WTC11 (cell line): ENCODE measurements around the gene PTPN3. TPM values are rescaled to one million over a fixed set of nuclear protein-coding genes. Genes with fewer than 3 reads are reported as not detected.

Source experiments
- ATAC-seq: fragments of 200-7000 bp; cut with Tn5 transposase; 2 replicates; pipeline ENCODE4 v1.10.0; 2021; ENCODE audit warnings: mild to moderate bottlenecking, moderate library complexity
- CTCF ChIA-PET: fragments of 300-600 bp; sonication (Branson Sonifier 250); formaldehyde crosslinking; loops from one replicate; lab custom pipeline; 2021; ENCODE audit warnings: antibody characterized with exemption; lab: Charles Lee
- POLR2A ChIA-PET: fragments of 350-600 bp; sonication (Branson Sonifier 250); formaldehyde crosslinking; loops from one replicate; lab custom pipeline; 2021; ENCODE audit warnings: antibody characterized with exemption; lab: Charles Lee
- DNase-seq: peaks from one replicate; pipeline ENCODE4 v3.0.0; 2021; ENCODE audit warnings: low spot score
- H3K27ac Mint-ChIP-seq: 2 replicates; pipeline ENCODE4 v1.8.0; 2021; ENCODE audit warnings: mixed read lengths
- H3K27me3 Mint-ChIP-seq: 2 replicates; pipeline ENCODE4 v1.8.0; 2021; ENCODE audit warnings: low read depth, mild to moderate bottlenecking, moderate library complexity, mixed read lengths
- H3K36me3 Mint-ChIP-seq: 2 replicates; pipeline ENCODE4 v1.8.0; 2021; ENCODE audit warnings: mixed read lengths
- H3K4me1 Mint-ChIP-seq: 2 replicates; pipeline ENCODE4 v1.8.0; 2022; ENCODE audit warnings: mixed read lengths
- H3K4me3 Mint-ChIP-seq: 2 replicates; pipeline ENCODE4 v1.8.0; 2021; ENCODE audit warnings: mild to moderate bottlenecking, moderate library complexity, mixed read lengths
- H3K9me3 Mint-ChIP-seq: 2 replicates; pipeline ENCODE4 v1.8.0; 2021; ENCODE audit warnings: mixed read lengths
- CREM ChIP-seq: sonication (generic); formaldehyde crosslinking; IDR thresholded peaks from 2 replicates; pipeline ENCODE4 v1.8.1; 2022; ENCODE audit warnings: mild to moderate bottlenecking, missing genetic modification reagents, moderate library complexity
- ELF4 ChIP-seq: sonication (generic); formaldehyde crosslinking; IDR thresholded peaks from 2 replicates; pipeline ENCODE4 v1.8.1; 2022; ENCODE audit warnings: low read depth, mild to moderate bottlenecking, moderate library complexity, missing genetic modification reagents
- FOXK1 ChIP-seq: sonication (generic); formaldehyde crosslinking; IDR thresholded peaks from 2 replicates; pipeline ENCODE4 v1.8.0; 2022; ENCODE audit warnings: mild to moderate bottlenecking, moderate library complexity, missing genetic modification reagents
- FOXP1 ChIP-seq: sonication (generic); formaldehyde crosslinking; IDR thresholded peaks from 2 replicates; pipeline ENCODE4 v1.8.0; 2022; ENCODE audit warnings: missing genetic modification reagents, mild to moderate bottlenecking, moderate library complexity, borderline replicate concordance
- HMGA2 ChIP-seq: fragments of 250-450 bp; sonication (Bioruptor Pico); IDR thresholded peaks from 2 replicates; pipeline ENCODE4 v1.4.0; 2021; ENCODE audit warnings: mild to moderate bottlenecking, moderate library complexity
- JAZF1 ChIP-seq: fragments of 250-450 bp; sonication (Bioruptor Pico); IDR thresholded peaks from 2 replicates; pipeline ENCODE4 v1.9.0; 2021; ENCODE audit warnings: moderate library complexity, mild to moderate bottlenecking, inconsistent platforms
- JUN ChIP-seq: sonication (generic); formaldehyde crosslinking; IDR thresholded peaks from 2 replicates; pipeline ENCODE4 v1.8.0; 2023; ENCODE audit warnings: mild to moderate bottlenecking, missing genetic modification reagents
- KAT7 ChIP-seq: sonication (generic); formaldehyde crosslinking; IDR thresholded peaks from 2 replicates; pipeline ENCODE4 v1.8.1; 2023; ENCODE audit warnings: missing genetic modification reagents, mild to moderate bottlenecking, borderline replicate concordance
- MYBL2 ChIP-seq: sonication (generic); formaldehyde crosslinking; IDR thresholded peaks from 2 replicates; pipeline ENCODE4 v1.8.1; 2023; ENCODE audit warnings: mild to moderate bottlenecking, moderate library complexity, missing genetic modification reagents
- NFATC4 ChIP-seq: fragments of 250-450 bp; sonication (Bioruptor Pico); IDR thresholded peaks from 2 replicates; pipeline ENCODE4 v1.9.0; 2021; ENCODE audit warnings: mild to moderate bottlenecking
- NR3C1 ChIP-seq: sonication (generic); formaldehyde crosslinking; conservative IDR thresholded peaks from 2 replicates; pipeline ENCODE4 v1.8.1; 2023; ENCODE audit warnings: low read depth, mild to moderate bottlenecking, missing genetic modification reagents
- PRRX2 ChIP-seq: fragments of 250-450 bp; sonication (Bioruptor Pico); IDR thresholded peaks from 2 replicates; pipeline ENCODE4 v1.8.0; 2021; ENCODE audit warnings: mild to moderate bottlenecking
- RORB ChIP-seq: fragments of 250-450 bp; sonication (Bioruptor Pico); IDR thresholded peaks from 2 replicates; pipeline ENCODE4 v1.9.0; 2021; ENCODE audit warnings: mild to moderate bottlenecking
- SMAD3 ChIP-seq: sonication (generic); formaldehyde crosslinking; IDR thresholded peaks from 2 replicates; pipeline ENCODE4 v1.8.0; 2022; ENCODE audit warnings: missing genetic modification reagents, mild to moderate bottlenecking, borderline replicate concordance
- ZNF138 ChIP-seq: sonication (generic); formaldehyde crosslinking; conservative IDR thresholded peaks from 2 replicates; pipeline ENCODE4 v1.8.1; 2022; ENCODE audit warnings: mild to moderate bottlenecking, moderate library complexity, missing genetic modification reagents
- ZNF317 ChIP-seq: sonication (generic); formaldehyde crosslinking; IDR thresholded peaks from 2 replicates; pipeline ENCODE4 v1.8.1; 2023; ENCODE audit warnings: low read depth, mild to moderate bottlenecking, moderate library complexity, missing genetic modification reagents, borderline replicate concordance
- total RNA-seq: library from RNA; stranded (reverse); gene quantifications from 3 replicates; pipeline ENCODE4 v1.2.3, GENCODE V29; 2021
- TF ChIP-seq, protein P1 (sequence below): sonication (generic); formaldehyde crosslinking; conservative IDR thresholded peaks from 2 replicates; pipeline ENCODE4 v1.8.1; 2023; ENCODE audit warnings: mild to moderate bottlenecking, low read depth, missing genetic modification reagents, moderate library complexity
- TF ChIP-seq, protein P2 (sequence below): sonication (generic); formaldehyde crosslinking; IDR thresholded peaks from 2 replicates; pipeline ENCODE4 v1.8.0; 2022; ENCODE audit warnings: missing genetic modification reagents
- TF ChIP-seq, protein P3 (sequence below): fragments of 200-600 bp; IDR thresholded peaks from 2 replicates; pipeline ENCODE4 v1.8.0; 2022; ENCODE audit warnings: antibody characterized with exemption
- TF ChIP-seq, protein P4 (sequence below): sonication (generic); formaldehyde crosslinking; IDR thresholded peaks from 2 replicates; pipeline ENCODE4 v1.8.1; 2023; ENCODE audit warnings: mild to moderate bottlenecking, missing genetic modification reagents, moderate library complexity
- TF ChIP-seq, protein P5 (sequence below): sonication (generic); formaldehyde crosslinking; conservative IDR thresholded peaks from 2 replicates; pipeline ENCODE4 v1.8.1; 2022; ENCODE audit warnings: mild to moderate bottlenecking, missing genetic modification reagents
- TF ChIP-seq, protein P6 (sequence below): sonication (generic); formaldehyde crosslinking; IDR thresholded peaks from 2 replicates; pipeline ENCODE4 v1.8.1; 2023; ENCODE audit warnings: mild to moderate bottlenecking, missing genetic modification reagents, moderate library complexity
- TF ChIP-seq, protein P7 (sequence below): sonication (generic); formaldehyde crosslinking; IDR thresholded peaks from 2 replicates; pipeline ENCODE4 v1.8.0; 2022; ENCODE audit warnings: mild to moderate bottlenecking, missing genetic modification reagents
- TF ChIP-seq, protein P8 (sequence below): sonication (generic); formaldehyde crosslinking; IDR thresholded peaks from 2 replicates; pipeline ENCODE4 v1.8.1; 2022; ENCODE audit warnings: mild to moderate bottlenecking, missing genetic modification reagents, moderate library complexity, borderline replicate concordance
- TF ChIP-seq, protein P9 (sequence below): sonication (generic); formaldehyde crosslinking; IDR thresholded peaks from 2 replicates; pipeline ENCODE4 v1.8.0; 2023; ENCODE audit warnings: missing genetic modification reagents
- TF ChIP-seq, protein P10 (sequence below): sonication (generic); formaldehyde crosslinking; IDR thresholded peaks from 2 replicates; pipeline ENCODE4 v1.8.1; 2022; ENCODE audit warnings: mild to moderate bottlenecking, moderate library complexity, missing genetic modification reagents

PTPN3 gene
- total RNA-seq, 1 experiment from 2014 or later, result 1.7 TPM

DNA sequence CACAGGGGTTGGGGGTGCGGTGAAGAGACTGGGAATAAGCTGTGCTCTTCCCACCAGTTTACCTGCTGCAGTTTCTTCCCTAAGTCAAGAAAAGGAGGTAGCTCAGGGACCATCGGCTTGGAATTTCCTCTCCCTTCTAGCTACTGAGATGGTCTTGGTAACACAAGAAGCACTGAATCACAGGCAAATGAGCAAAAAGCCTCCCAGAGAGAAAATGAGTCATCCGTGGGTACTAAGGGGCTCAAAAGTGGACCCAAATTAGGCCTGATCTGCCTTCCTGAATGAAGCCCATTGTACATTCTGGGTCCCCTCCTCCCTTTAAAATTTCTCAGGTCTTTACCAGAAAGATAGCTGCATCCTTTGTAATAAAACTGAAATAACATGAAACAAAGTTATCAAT is 49.9 kb downstream of the PTPN3 start:
- ATAC-seq (no peak), DNase-seq (no peak)
- no peak overlapping the region for H3K27ac Mint-ChIP-seq

DNA sequence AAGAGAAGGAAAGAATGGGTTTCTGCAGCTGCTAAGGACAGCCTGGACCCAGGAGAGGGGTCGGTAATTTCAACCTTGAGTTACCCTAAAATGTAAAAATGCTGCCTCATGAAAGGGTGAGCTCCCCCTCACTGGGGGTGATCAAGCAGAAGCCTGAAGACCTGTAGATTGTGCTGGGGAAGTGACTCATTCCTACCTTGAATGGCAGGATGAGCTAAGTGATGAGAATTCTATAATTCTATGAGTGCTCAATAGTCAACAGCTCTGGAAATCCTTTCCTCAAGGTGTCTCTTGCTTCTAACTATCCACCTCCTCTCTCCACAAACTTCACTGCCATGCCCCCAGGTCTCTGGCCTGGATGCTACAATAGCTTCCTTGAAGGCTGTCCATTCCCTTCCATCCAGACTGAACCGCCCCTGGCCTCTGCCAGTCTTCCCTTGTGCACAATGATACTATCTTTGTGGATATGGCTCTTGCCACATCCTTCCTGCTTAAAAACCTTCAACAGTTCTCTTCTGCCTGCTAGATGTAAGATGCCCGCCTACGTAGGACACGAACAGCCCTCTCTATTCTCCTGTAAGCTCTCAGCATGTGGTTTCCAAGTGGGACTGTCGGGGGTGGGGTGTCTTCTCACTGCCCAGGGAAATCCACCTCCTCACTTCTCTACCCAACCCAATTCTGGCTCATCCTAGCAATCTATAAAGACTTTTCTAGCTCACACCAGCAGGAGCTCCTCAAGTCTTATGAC is 50.6 kb downstream of the PTPN3 start:
- Mint-ChIP-seq H3K27me3 (no peaks in the 10 kb centered on the region), H3K4me3 (no peak overlapping the region), H3K9me3 (no peaks in the 10 kb centered on the region), H3K27ac (no peak overlapping the region), H3K36me3 (no peaks in the 10 kb centered on the region), H3K4me1 (peaks cover 10% of the 10 kb centered on the region)
- DNase-seq (no peak), ATAC-seq (no peak)
- ChIA-PET CTCF (interaction anchor here (0.6 to 2.6 kb wide), 4 partner anchors 8 to 264 kb away, joined by 3 to 12 read pairs (median 3); no protein-coding TSS in a partner anchor), POLR2A (no interaction called here)
- TF ChIP-seq ELF4 (CRISPR knock-in tag) (no peak), HMGA2 (CRISPR knock-in tag) (no peak), SMAD3 (CRISPR knock-in tag) (no peak), ZNF138 (CRISPR knock-in tag) (no peak), PRRX2 (CRISPR knock-in tag) (no peak)
- TF ChIP-seq, protein P1, sequence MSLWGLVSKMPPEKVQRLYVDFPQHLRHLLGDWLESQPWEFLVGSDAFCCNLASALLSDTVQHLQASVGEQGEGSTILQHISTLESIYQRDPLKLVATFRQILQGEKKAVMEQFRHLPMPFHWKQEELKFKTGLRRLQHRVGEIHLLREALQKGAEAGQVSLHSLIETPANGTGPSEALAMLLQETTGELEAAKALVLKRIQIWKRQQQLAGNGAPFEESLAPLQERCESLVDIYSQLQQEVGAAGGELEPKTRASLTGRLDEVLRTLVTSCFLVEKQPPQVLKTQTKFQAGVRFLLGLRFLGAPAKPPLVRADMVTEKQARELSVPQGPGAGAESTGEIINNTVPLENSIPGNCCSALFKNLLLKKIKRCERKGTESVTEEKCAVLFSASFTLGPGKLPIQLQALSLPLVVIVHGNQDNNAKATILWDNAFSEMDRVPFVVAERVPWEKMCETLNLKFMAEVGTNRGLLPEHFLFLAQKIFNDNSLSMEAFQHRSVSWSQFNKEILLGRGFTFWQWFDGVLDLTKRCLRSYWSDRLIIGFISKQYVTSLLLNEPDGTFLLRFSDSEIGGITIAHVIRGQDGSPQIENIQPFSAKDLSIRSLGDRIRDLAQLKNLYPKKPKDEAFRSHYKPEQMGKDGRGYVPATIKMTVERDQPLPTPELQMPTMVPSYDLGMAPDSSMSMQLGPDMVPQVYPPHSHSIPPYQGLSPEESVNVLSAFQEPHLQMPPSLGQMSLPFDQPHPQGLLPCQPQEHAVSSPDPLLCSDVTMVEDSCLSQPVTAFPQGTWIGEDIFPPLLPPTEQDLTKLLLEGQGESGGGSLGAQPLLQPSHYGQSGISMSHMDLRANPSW (CRISPR knock-in tag), result no peak
- TF ChIP-seq, protein P2, sequence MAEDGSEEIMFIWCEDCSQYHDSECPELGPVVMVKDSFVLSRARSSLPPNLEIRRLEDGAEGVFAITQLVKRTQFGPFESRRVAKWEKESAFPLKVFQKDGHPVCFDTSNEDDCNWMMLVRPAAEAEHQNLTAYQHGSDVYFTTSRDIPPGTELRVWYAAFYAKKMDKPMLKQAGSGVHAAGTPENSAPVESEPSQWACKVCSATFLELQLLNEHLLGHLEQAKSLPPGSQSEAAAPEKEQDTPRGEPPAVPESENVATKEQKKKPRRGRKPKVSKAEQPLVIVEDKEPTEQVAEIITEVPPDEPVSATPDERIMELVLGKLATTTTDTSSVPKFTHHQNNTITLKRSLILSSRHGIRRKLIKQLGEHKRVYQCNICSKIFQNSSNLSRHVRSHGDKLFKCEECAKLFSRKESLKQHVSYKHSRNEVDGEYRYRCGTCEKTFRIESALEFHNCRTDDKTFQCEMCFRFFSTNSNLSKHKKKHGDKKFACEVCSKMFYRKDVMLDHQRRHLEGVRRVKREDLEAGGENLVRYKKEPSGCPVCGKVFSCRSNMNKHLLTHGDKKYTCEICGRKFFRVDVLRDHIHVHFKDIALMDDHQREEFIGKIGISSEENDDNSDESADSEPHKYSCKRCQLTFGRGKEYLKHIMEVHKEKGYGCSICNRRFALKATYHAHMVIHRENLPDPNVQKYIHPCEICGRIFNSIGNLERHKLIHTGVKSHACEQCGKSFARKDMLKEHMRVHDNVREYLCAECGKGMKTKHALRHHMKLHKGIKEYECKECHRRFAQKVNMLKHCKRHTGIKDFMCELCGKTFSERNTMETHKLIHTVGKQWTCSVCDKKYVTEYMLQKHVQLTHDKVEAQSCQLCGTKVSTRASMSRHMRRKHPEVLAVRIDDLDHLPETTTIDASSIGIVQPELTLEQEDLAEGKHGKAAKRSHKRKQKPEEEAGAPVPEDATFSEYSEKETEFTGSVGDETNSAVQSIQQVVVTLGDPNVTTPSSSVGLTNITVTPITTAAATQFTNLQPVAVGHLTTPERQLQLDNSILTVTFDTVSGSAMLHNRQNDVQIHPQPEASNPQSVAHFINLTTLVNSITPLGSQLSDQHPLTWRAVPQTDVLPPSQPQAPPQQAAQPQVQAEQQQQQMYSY (CRISPR knock-in tag), result no peak
- TF ChIP-seq, protein P3, sequence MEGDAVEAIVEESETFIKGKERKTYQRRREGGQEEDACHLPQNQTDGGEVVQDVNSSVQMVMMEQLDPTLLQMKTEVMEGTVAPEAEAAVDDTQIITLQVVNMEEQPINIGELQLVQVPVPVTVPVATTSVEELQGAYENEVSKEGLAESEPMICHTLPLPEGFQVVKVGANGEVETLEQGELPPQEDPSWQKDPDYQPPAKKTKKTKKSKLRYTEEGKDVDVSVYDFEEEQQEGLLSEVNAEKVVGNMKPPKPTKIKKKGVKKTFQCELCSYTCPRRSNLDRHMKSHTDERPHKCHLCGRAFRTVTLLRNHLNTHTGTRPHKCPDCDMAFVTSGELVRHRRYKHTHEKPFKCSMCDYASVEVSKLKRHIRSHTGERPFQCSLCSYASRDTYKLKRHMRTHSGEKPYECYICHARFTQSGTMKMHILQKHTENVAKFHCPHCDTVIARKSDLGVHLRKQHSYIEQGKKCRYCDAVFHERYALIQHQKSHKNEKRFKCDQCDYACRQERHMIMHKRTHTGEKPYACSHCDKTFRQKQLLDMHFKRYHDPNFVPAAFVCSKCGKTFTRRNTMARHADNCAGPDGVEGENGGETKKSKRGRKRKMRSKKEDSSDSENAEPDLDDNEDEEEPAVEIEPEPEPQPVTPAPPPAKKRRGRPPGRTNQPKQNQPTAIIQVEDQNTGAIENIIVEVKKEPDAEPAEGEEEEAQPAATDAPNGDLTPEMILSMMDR, result no peak

More for the DNA sequence above, 49.9 kb downstream of the PTPN3 start:
- Mint-ChIP-seq H3K4me1 (peaks cover 10% of the 10 kb centered on the region), H3K4me3 (no peak overlapping the region), H3K36me3 (no peaks in the 10 kb centered on the region), H3K27me3 (no peaks in the 10 kb centered on the region), H3K9me3 (no peaks in the 10 kb centered on the region)
- TF ChIP-seq FOXK1 (CRISPR knock-in tag) (no peak), MYBL2 (CRISPR knock-in tag) (no peak), KAT7 (no peak), NR3C1 (no peak), CREM (CRISPR knock-in tag) (no peak), JAZF1 (no peak), JUN (CRISPR knock-in tag) (no peak), RORB (CRISPR knock-in tag) (no peak), NFATC4 (CRISPR knock-in tag) (no peak), ZNF317 (no peak), FOXP1 (CRISPR knock-in tag) (no peak)
- TF ChIP-seq, protein P4, sequence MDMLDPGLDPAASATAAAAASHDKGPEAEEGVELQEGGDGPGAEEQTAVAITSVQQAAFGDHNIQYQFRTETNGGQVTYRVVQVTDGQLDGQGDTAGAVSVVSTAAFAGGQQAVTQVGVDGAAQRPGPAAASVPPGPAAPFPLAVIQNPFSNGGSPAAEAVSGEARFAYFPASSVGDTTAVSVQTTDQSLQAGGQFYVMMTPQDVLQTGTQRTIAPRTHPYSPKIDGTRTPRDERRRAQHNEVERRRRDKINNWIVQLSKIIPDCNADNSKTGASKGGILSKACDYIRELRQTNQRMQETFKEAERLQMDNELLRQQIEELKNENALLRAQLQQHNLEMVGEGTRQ (CRISPR knock-in tag), result no peak
- TF ChIP-seq, protein P5, sequence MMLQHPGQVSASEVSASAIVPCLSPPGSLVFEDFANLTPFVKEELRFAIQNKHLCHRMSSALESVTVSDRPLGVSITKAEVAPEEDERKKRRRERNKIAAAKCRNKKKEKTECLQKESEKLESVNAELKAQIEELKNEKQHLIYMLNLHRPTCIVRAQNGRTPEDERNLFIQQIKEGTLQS, result no peak
- TF ChIP-seq, protein P6, sequence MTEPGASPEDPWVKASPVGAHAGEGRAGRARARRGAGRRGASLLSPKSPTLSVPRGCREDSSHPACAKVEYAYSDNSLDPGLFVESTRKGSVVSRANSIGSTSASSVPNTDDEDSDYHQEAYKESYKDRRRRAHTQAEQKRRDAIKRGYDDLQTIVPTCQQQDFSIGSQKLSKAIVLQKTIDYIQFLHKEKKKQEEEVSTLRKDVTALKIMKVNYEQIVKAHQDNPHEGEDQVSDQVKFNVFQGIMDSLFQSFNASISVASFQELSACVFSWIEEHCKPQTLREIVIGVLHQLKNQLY (CRISPR knock-in tag), result no peak
- TF ChIP-seq, protein P7, sequence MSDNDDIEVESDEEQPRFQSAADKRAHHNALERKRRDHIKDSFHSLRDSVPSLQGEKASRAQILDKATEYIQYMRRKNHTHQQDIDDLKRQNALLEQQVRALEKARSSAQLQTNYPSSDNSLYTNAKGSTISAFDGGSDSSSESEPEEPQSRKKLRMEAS (CRISPR knock-in tag), result no peak
- TF ChIP-seq, protein P8, sequence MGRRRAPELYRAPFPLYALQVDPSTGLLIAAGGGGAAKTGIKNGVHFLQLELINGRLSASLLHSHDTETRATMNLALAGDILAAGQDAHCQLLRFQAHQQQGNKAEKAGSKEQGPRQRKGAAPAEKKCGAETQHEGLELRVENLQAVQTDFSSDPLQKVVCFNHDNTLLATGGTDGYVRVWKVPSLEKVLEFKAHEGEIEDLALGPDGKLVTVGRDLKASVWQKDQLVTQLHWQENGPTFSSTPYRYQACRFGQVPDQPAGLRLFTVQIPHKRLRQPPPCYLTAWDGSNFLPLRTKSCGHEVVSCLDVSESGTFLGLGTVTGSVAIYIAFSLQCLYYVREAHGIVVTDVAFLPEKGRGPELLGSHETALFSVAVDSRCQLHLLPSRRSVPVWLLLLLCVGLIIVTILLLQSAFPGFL (CRISPR knock-in tag), result no peak
- TF ChIP-seq, protein P9, sequence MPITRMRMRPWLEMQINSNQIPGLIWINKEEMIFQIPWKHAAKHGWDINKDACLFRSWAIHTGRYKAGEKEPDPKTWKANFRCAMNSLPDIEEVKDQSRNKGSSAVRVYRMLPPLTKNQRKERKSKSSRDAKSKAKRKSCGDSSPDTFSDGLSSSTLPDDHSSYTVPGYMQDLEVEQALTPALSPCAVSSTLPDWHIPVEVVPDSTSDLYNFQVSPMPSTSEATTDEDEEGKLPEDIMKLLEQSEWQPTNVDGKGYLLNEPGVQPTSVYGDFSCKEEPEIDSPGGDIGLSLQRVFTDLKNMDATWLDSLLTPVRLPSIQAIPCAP, result no peak
- TF ChIP-seq, protein P10, sequence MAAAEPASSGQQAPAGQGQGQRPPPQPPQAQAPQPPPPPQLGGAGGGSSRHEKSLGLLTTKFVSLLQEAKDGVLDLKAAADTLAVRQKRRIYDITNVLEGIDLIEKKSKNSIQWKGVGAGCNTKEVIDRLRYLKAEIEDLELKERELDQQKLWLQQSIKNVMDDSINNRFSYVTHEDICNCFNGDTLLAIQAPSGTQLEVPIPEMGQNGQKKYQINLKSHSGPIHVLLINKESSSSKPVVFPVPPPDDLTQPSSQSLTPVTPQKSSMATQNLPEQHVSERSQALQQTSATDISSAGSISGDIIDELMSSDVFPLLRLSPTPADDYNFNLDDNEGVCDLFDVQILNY, result no peak
- POLR2A ChIA-PET, result no interaction called here
- CTCF ChIA-PET, result interaction anchor here (0.9 to 3.2 kb wide), 4 partner anchors 19 to 72 kb away, joined by 3 to 14 read pairs (median 8); no protein-coding TSS in a partner anchor
